Left forelimb (tissue), 1 donor: Measurements from ENCODE around the gene ESR1.

Source experiments
- DNase-seq: peaks from one replicate; pipeline ENCODE4 v3.0.0-alpha.2; 2018; ENCODE audit warnings: low spot score

The ESR1 gene

GRCh38 chr6:152094992-152095592 is 287.6 kb downstream of the ESR1 start:
- DNase-seq: no peak

- no peak for DNase-seq
Observed at GRCh38 chr6:152096863-152097496, 289.5 kb downstream of the ESR1 start.

- DNase-seq: no peak
Observed at GRCh38 chr6:152098683-152099082, 291.2 kb downstream of the ESR1 start.

- DNase-seq: no peak
Observed at GRCh38 chr6:152099446-152100182, 292.1 kb downstream of the ESR1 start.

- DNase-seq: no peak
Observed at GRCh38 chr6:152100183-152100618, 292.7 kb downstream of the ESR1 start.

GRCh38 chr6:152107973-152108372 is 300.5 kb downstream of the ESR1 start:
- DNase-seq: no peak

- DNase-seq: no peak
Observed at GRCh38 chr6:152110886-152111820, 303.7 kb downstream of the ESR1 start.

- no peak for DNase-seq
Observed at GRCh38 chr6:152112491-152113261, 305.2 kb downstream of the ESR1 start.

GRCh38 chr6:152117156-152118133 is 310.0 kb downstream of the ESR1 start:
- no peak for DNase-seq

- DNase-seq: no peak
Observed at GRCh38 chr6:152118224-152118623, 310.7 kb downstream of the ESR1 start.

GRCh38 chr6:152118678-152119077 is 311.2 kb downstream of the ESR1 start:
- DNase-seq: no peak

GRCh38 chr6:152119831-152120230 is 312.3 kb downstream of the ESR1 start:
- DNase-seq: no peak

- no peak for DNase-seq
Observed at GRCh38 chr6:152121910-152122309, 314.4 kb downstream of the ESR1 start.

- DNase-seq: no peak
Observed at GRCh38 chr6:152122434-152122833, 315.0 kb downstream of the ESR1 start.

- DNase-seq: no peak
Observed at GRCh38 chr6:152123076-152123475, 315.6 kb downstream of the ESR1 start.

GRCh38 chr6:152124429-152125074 is 317.1 kb downstream of the ESR1 start:
- no peak for DNase-seq

GRCh38 chr6:152127432-152128165 is 320.1 kb downstream of the ESR1 start:
- no peak for DNase-seq

- no peak for DNase-seq
Observed at GRCh38 chr6:152129691-152130151, 322.2 kb downstream of the ESR1 start.

- no peak for DNase-seq
Observed at GRCh38 chr6:152130441-152130840, 323.0 kb downstream of the ESR1 start.
